Body of pancreas (tissue), 4 donors: ENCODE measurements around the gene GTPBP4. TPM values are rescaled to one million over a fixed set of nuclear protein-coding genes. Genes with fewer than 3 reads are reported as not detected.
"Not testable (repeated sequence)": the region's sequence is repeated elsewhere in the genome, so short reads cannot be mapped to it uniquely, and the experiment has no call there.

Source experiments
- ATAC-seq: fragments of 150-250 bp; one replicate; pipeline ENCODE4 v1.9.1; 2016
- DNase-seq, 4 donors: peaks; one replicate each; pipeline ENCODE4 v3.0.0-alpha.2; 2019
- H3K27ac ChIP-seq, 4 donors: fragments of 200-600 bp; sonication (generic); 1 replicate in 3 of 4; 2 replicates in 1 of 4; pipeline versions ENCODE4 v1.5.1 to v1.6.1; 2016 to 2019; ENCODE audit warnings: mild to moderate bottlenecking in 1 of 4, mixed read lengths in 1 of 4, moderate library complexity in 1 of 4
- H3K27me3 ChIP-seq, 2 donors: fragments of 200-600 bp; sonication (generic); one replicate each; pipeline ENCODE4 v1.6.0; 2016; ENCODE audit warnings: mild to moderate bottlenecking in 1 of 2
- H3K36me3 ChIP-seq, 2 donors: fragments of 200-600 bp; sonication (generic); replicated peaks in 1 of 2; 2 replicates each; pipeline ENCODE4 v1.5.1; 2016; ENCODE audit warnings: low read depth in 2 of 2; ENCODE audit not compliant: insufficient read depth in 1 of 2
- H3K4me1 ChIP-seq: fragments of 200-600 bp; sonication (generic); one replicate; pipeline ENCODE4 v1.6.0; 2016
- H3K4me3 ChIP-seq, 2 donors: fragments of 200-600 bp; sonication (generic); 1 replicate in 1 of 2; 2 replicates in 1 of 2; pipeline ENCODE4 v1.5.1; 2016 to 2019
- H3K9me3 ChIP-seq, 3 donors: fragments of 200-600 bp; sonication (generic); 1 replicate in 2 of 3; 2 replicates in 1 of 3; pipeline ENCODE4 v1.5.1; 2016
- CTCF ChIP-seq, 7 experiments: fragments of 450-650 bp in 4 of 7; fragments of 200-600 bp in 3 of 7; sonication (generic) in 3 of 7; IDR thresholded peaks; one replicate each; pipeline ENCODE4 v1.5.1; 2016 to 2019; ENCODE audit warnings: antibody characterized with exemption in 7 of 7
- POLR2A ChIP-seq, 3 donors: fragments of 450-650 bp; IDR thresholded peaks; one replicate each; pipeline ENCODE4 v1.6.1; 2016; ENCODE audit warnings: antibody characterized with exemption in 3 of 3, mild to moderate bottlenecking in 2 of 3
- WGBS, 2 donors: methylation state at CpG; one replicate each; pipeline ENCODE4 v1.1.5; 2017; 5-methylcytosine and 5-hydroxymethylcytosine counted together
- intact Hi-C: fragments of 100-400 bp; cut with DNase I; formaldehyde crosslinking; loops from one replicate; pipeline ENCODE4 v1.15.1; 2023
- total RNA-seq, 2 donors: library from RNA; depleted of rRNA; stranded (reverse); fragments of >200 nt; gene quantifications; one replicate each; pipeline ENCODE4 v1.1.0, GENCODE V29; 2016

Gene GTPBP4
- total RNA-seq, 2 donors from 2014 or later = 8.3 to 20.4 TPM

- TF ChIP-seq POLR2A (IDR thresholded peaks at IDR 0.05) (no peak), CTCF (IDR thresholded peaks at IDR 0.05) (no peak)
- Histone ChIP-seq H3K36me3 (no peaks in the 10 kb centered on the region), H3K4me1 (peaks cover 15% of the 10 kb centered on the region), H3K27me3 (no peaks in the 10 kb centered on the region), H3K4me3 (no peak overlapping the region), H3K9me3 (no peaks in the 10 kb centered on the region), H3K27ac (no peak overlapping the region)
- no peak for ATAC-seq
- intact Hi-C loops = no loop called here
- WGBS, 2 donors = 84 to 85% methylated on average over 7 of the region's 7 CpGs
- DNase-seq = no peak
These were observed 73.9 kb downstream of the GTPBP4 start for GRCh38 chr10:1061930-1062774.

DNA sequence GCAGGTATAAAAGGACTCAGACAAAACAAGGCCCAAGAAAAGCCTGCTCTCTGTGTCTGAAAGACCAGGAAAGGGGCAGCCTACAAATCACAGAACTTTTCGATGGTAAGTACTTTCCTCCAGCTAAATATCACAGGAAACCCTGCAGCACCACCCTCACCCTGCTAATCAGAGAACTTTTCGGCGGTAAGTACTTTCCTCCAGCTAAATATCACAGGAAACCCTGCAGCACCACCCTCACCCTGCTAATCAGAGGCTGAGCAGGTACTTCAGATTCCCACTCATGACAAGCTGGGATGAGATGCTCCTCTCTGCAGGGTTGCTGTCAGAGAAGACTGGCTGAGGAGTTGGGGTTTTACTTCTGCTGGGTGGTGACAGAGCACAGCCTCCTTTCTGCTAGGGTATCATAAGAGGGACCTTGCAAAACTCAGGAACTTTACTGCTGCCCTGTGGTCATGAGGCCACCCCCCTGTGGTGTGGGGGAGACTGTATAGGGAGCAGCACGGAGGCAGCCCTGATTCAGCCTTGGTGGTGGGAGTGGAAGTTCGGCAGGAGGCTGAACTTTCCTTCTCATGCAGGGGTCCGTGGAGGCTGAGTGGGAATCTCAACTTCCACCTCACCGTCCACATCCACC is 75.1 kb downstream of the GTPBP4 start:
- Histone ChIP-seq H3K27me3 (no peaks in the 10 kb centered on the region), H3K4me1 (peaks cover 4% of the 10 kb centered on the region), H3K9me3 (no peaks in the 10 kb centered on the region), H3K4me3 (no peak overlapping the region), H3K27ac (no peak overlapping the region), H3K36me3 (no peaks in the 10 kb centered on the region)
- TF ChIP-seq POLR2A (IDR thresholded peaks at IDR 0.05) (no peak), CTCF (IDR thresholded peaks at IDR 0.05) (no peak)
- 75 to 92% methylated on average over 5 to 7 of the region's 7 CpGs for WGBS, 2 donors
- no peak for ATAC-seq
- intact Hi-C loops = no loop called here
- no peak for DNase-seq

- ATAC-seq = no peak
- Histone ChIP-seq H3K9me3 (no peaks in the 10 kb centered on the region), H3K27ac (no peak overlapping the region), H3K4me1 (no peaks in the 10 kb centered on the region), H3K36me3 (no peaks in the 10 kb centered on the region), H3K27me3 (no peaks in the 10 kb centered on the region), H3K4me3 (no peak overlapping the region)
- intact Hi-C loops = no loop called here
- no peak for DNase-seq
- TF ChIP-seq CTCF (IDR thresholded peaks at IDR 0.05) = no peak
- no peak for TF ChIP-seq POLR2A (IDR thresholded peaks at IDR 0.05)
- WGBS, 2 donors = 86 to 89% methylated on average over 4 of the region's 4 CpGs
These were observed 76.7 kb downstream of the GTPBP4 start for GRCh38 chr10:1064964-1065247.

DNA sequence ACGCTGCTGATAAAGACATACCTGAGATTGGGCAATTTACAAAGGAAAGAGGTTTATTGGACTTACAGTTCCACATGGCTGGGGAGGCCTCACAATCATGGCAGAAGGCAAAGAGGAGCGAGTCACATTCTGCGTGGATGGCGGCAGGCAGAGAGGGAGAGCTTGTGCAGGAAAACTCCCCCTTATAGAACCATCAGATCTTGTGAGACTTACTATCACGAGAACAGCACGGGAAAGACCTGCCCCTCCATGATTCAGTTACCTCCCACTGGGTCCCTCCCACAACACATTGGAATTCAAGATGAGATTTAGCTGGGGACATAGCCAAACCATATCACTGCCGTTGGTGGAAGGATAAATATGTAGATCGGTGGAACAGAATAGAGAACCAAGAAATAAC is 78.5 kb downstream of the GTPBP4 start:
- intact Hi-C loops, DNase-seq, H3K9me3 ChIP-seq, ATAC-seq, H3K4me1 ChIP-seq, H3K27me3 ChIP-seq, H3K4me3 ChIP-seq, H3K36me3 ChIP-seq, H3K27ac ChIP-seq: not testable (repeated sequence)
- WGBS, 2 donors = 87 to 92% methylated on average over 8 of the region's 8 CpGs

DNA sequence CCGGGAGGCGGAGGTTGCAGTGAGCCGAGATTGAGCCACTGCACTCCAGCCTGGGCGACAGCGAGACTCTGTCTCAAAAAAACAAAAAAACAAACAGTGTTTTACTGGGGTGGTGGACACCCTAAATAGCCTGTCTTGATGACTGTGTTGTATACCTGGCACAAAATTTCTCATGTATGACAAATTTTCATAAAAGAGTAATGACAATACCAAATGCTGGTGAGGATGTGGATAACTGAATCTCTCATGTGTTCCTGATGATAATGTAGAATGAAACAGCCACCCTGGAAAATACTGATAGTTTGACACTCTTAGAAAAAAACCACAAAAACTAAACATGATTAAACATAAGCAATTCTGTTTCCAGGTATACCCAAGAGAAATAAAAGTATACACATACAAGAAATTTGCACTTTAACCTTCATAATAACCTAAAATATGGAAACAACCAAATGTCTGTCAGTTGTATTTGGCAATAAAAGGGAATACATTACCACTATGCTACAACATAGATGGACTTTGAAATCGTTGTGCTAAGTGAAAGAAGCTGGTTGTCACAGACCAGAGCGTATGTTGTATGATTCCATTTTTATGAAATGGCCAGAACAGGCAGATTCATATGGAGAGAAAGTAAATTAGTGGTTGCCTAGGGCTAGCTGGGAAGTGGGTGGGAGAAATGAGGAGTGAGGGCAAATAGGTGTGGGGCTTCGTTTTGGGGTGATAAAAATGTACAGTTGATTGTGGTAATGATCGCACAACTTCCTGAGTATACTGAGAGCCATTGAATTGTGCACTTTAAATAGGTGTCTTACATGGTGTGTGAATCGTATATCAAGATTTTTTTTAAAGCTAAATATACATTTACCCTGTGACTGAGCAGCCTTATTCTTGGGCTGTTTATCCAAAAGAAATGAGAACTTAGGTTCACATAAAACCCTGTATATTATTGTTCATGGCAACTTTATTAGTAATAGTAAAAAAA is 80.4 kb downstream of the GTPBP4 start:
- intact Hi-C loops = no loop called here
- DNase-seq (no peak), ATAC-seq (no peak)
- TF ChIP-seq POLR2A (IDR thresholded peaks at IDR 0.05) = no peak
- TF ChIP-seq CTCF (IDR thresholded peaks at IDR 0.05) = no peak
- no peaks in the 10 kb centered on the region for H3K27me3 ChIP-seq
- H3K4me3 ChIP-seq = no peak overlapping the region
- no peaks in the 10 kb centered on the region for H3K9me3 ChIP-seq
- H3K36me3 ChIP-seq = peaks cover 3 to 4% of the 10 kb centered on the region in 2 donors
- H3K27ac ChIP-seq = no peak overlapping the region
- no peaks in the 10 kb centered on the region for H3K4me1 ChIP-seq
- 85 to 92% methylated on average over 10 of the region's 10 CpGs for WGBS, 2 donors
